Dendritic cell treated with granulocyte-macrophage colony-stimulating factor and Interleukin-4, amounts not matched to agents 40 ng/mL and 50 ng/mL, for 4 days (primary cell): ENCODE measurements around the gene INA.

Source experiments
- H3K27ac Mint-ChIP-seq: one replicate; pipeline ENCODE4 v1.8.0; 2022; ENCODE audit warnings: mild to moderate bottlenecking, mixed read lengths
- H3K27me3 Mint-ChIP-seq: one replicate; pipeline ENCODE4 v1.8.0; 2022; ENCODE audit warnings: mild to moderate bottlenecking, mixed read lengths
- H3K36me3 Mint-ChIP-seq: one replicate; pipeline ENCODE4 v1.8.0; 2022; ENCODE audit warnings: low read depth, mixed read lengths
- H3K4me1 Mint-ChIP-seq: one replicate; pipeline ENCODE4 v1.8.0; 2022; ENCODE audit warnings: low read depth, mixed read lengths
- H3K4me3 Mint-ChIP-seq: one replicate; pipeline ENCODE4 v1.8.0; 2022; ENCODE audit warnings: mild to moderate bottlenecking, moderate library complexity, mixed read lengths
- H3K9me3 Mint-ChIP-seq: one replicate; pipeline ENCODE4 v1.8.0; 2022; ENCODE audit warnings: mixed read lengths
- intact Hi-C: fragments of 100-400 bp; cut with micrococcal nuclease; formaldehyde crosslinking; loops from one replicate; pipeline ENCODE4 v1.15.0; 2022

Gene INA

GRCh38 chr10:103280506-103280905 is 3.6 kb downstream of the INA start:
- Mint-ChIP-seq H3K9me3 (peaks cover 8% of the 10 kb centered on the region), H3K27me3 (peaks cover 62% of the 10 kb centered on the region), H3K36me3 (no peaks in the 10 kb centered on the region), H3K4me1 (peaks cover 29% of the 10 kb centered on the region), H3K4me3 (no peak overlapping the region), H3K27ac (no peak overlapping the region)
- intact Hi-C loops = no loop called here

DNA sequence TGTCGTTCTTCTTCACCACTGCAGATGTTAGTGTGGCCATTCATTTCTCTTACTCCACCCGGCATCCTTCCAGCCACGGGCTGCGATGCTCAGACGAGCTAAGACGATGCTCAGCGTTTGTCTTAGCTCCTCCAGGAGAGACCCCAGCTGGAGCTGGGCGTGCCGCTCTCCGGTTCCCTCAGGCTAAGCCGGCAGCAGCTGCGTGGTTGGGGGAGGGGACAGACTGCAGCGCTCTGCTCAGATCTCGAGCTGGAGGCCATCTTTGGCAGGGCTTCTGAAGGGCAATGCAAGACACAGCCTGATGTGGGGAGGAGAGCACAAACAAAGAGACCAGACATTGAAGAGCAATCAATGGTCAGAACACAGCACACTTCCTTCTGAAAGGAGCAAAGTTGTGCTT is 4.8 kb downstream of the INA start:
- intact Hi-C loops = no loop called here
- H3K36me3 Mint-ChIP-seq = no peaks in the 10 kb centered on the region
- H3K4me1 Mint-ChIP-seq = peaks cover 24% of the 10 kb centered on the region
- peaks cover 50% of the 10 kb centered on the region for H3K27me3 Mint-ChIP-seq
- H3K4me3 Mint-ChIP-seq = no peak overlapping the region
- H3K27ac Mint-ChIP-seq = no peak overlapping the region
- peaks cover 8% of the 10 kb centered on the region for H3K9me3 Mint-ChIP-seq

- Mint-ChIP-seq H3K27me3 (peaks cover 45% of the 10 kb centered on the region), H3K27ac (no peak overlapping the region), H3K4me3 (no peak overlapping the region), H3K36me3 (no peaks in the 10 kb centered on the region), H3K9me3 (peaks cover 8% of the 10 kb centered on the region), H3K4me1 (peaks cover 13% of the 10 kb centered on the region)
- intact Hi-C loops = no loop called here
These were observed 6.0 kb downstream of the INA start for GRCh38 chr10:103282961-103283360.

DNA sequence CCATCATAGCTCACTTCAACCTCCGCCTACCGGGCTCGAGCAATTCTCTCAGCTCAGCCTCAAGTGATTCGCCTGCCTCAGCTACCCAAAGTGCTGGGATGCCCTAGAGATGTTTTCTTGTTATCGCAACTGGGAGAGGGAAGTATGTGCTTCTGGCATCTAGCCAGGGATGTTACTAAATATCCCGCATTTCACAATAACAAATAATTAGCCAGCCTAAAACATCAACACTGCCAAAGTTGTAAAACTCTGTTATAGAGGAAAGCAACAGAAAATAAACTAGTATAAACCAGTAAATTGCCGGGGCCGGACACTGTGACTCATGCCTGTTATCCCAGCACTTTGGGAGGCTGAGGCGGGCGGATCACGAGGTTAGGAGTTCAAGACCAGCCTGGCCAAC is 7.2 kb downstream of the INA start:
- no peak overlapping the region for H3K27ac Mint-ChIP-seq
- H3K4me3 Mint-ChIP-seq = no peak overlapping the region
- H3K4me1 Mint-ChIP-seq = peaks cover 13% of the 10 kb centered on the region
- no peaks in the 10 kb centered on the region for H3K36me3 Mint-ChIP-seq
- peaks cover under 1% of the 10 kb centered on the region for H3K9me3 Mint-ChIP-seq
- intact Hi-C loops = no loop called here
- H3K27me3 Mint-ChIP-seq = peaks cover 41% of the 10 kb centered on the region

DNA sequence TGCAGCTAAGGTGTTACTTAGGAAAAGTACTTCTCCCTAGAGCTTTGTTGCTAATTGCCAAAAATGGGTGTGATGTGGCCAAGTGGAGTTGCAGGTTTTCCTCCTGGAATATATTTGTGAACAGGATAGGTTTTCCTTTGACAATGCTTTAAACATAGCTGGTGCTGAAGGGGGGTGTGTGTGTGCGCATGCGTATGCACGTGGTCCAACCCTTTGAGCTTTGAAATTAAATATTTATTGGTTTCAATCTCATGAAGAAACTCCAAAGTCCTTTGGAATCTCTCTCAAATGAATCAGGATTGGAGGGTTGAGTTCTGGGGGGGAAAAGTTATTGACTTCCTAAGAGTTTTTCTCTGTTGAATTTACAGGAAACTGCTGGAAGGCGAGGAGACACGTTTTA is 11.1 kb downstream of the INA start:
- peaks cover 30% of the 10 kb centered on the region for H3K27me3 Mint-ChIP-seq

GRCh38 chr10:103291588-103291987 is 14.7 kb downstream of the INA start:
- Mint-ChIP-seq H3K27ac (no peak overlapping the region), H3K36me3 (no peaks in the 10 kb centered on the region), H3K9me3 (no peaks in the 10 kb centered on the region), H3K27me3 (peaks cover 34% of the 10 kb centered on the region), H3K4me1 (no peaks in the 10 kb centered on the region), H3K4me3 (no peak overlapping the region)
- intact Hi-C loops = no loop called here

More for the DNA sequence above, 11.1 kb downstream of the INA start:
- Mint-ChIP-seq H3K4me3 (no peak overlapping the region), H3K4me1 (peaks cover 6% of the 10 kb centered on the region), H3K27ac (no peak overlapping the region), H3K9me3 (no peaks in the 10 kb centered on the region), H3K36me3 (no peaks in the 10 kb centered on the region)
- intact Hi-C loops = no loop called here

DNA sequence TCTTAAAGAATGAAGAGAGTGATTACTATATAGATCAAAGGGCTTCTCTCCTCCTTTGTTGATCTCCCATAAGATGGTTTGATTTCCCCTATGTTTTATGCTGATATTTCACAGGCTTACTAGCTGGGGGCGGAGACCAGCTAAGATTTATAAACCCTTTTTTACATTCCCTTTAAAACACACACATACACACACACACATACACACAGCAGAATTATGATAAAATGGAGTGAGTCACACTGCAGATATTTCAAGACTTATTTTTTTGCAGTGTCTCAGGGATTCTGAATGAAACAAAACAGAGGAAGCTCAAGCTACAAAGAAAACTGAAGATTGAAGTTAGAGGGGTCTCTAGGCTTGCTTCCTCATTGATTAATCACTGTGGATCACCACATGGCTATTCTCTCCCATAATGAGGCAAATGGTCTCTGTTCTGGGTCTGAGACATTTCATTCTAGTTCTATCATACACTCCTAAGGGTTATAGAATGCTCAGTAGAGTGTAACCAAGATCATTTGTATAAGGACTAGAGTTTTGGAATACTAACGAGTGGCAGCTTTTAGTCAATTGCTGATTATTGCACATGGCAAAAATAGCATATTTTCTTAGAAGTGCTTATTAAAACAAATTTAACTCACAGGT is 18.6 kb downstream of the INA start:
- no peak overlapping the region for H3K4me3 Mint-ChIP-seq
- no peaks in the 10 kb centered on the region for H3K9me3 Mint-ChIP-seq
- peaks cover 9% of the 10 kb centered on the region for H3K27me3 Mint-ChIP-seq
- no peaks in the 10 kb centered on the region for H3K4me1 Mint-ChIP-seq
- no peaks in the 10 kb centered on the region for H3K36me3 Mint-ChIP-seq
- intact Hi-C loops = no loop called here
- no peak overlapping the region for H3K27ac Mint-ChIP-seq

DNA sequence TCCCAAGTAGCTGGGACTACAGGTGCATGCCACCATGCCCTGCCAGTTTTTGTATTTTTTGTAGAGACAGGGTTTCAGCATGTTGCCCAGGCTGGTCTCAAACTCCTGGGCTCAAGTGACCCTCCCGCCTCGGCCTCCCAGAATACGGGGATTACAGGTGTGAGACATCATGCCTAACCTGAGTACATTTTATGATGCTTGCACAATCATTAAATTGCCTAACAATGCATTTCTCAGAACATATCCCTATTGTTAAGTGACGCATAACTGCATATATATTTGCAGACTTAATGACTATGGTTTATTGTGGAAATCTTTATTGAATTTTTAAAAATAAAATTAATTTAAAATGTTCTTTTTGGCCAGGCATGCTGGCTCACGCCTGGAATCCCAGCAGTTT is 30.7 kb downstream of the INA start:
- no peaks in the 10 kb centered on the region for H3K9me3 Mint-ChIP-seq
- intact Hi-C loops = no loop called here
- H3K27me3 Mint-ChIP-seq = no peaks in the 10 kb centered on the region
- no peak overlapping the region for H3K4me3 Mint-ChIP-seq
- peaks cover 84% of the 10 kb centered on the region for H3K36me3 Mint-ChIP-seq
- H3K27ac Mint-ChIP-seq = no peak overlapping the region
- H3K4me1 Mint-ChIP-seq = no peaks in the 10 kb centered on the region

DNA sequence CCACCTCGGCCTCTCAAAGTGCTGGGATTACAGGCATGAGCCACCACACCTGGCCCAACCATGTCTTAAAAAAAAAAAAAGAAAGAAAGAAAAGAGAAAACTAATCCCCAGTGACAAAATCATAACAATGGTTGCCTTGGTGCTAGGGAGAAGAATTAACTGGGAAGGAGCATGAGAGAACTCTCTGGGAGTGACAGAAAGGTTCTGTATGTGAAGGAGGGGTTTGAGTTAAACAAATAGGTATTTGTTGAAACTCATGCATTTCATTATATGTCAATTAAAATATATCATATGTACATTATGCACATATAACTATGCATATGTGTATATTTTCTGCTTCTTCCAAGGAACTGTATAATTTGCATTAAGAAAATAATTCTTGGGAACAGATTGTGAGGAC is 33.3 kb downstream of the INA start:
- Mint-ChIP-seq H3K36me3 (peaks cover 78% of the 10 kb centered on the region), H3K27ac (no peak overlapping the region), H3K4me1 (no peaks in the 10 kb centered on the region), H3K4me3 (no peak overlapping the region), H3K9me3 (no peaks in the 10 kb centered on the region), H3K27me3 (no peaks in the 10 kb centered on the region)
- intact Hi-C loops = no loop called here

- intact Hi-C loops = no loop called here
- H3K27me3 Mint-ChIP-seq = no peaks in the 10 kb centered on the region
These were observed 39.1 kb downstream of the INA start for GRCh38 chr10:103316087-103316486.

DNA sequence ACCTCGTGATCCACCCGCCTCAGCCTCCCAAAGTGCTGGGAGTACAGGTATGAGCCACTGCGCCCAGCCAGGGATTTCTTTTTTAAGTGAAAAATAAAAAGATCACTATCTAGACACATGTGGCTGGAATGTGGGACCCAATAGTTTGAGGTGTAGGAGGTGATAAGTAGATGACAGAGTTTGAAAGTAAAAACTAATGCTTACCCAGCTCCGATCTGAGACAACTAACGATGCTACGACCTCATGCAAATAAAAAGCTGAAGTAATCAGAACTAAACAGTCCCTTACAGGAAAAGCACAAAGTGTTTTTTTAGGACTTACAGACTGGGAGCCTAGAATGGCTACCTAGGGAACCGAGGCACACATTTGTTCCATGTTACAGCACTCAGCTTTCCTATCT is 51.0 kb downstream of the INA start:
- H3K9me3 Mint-ChIP-seq = no peaks in the 10 kb centered on the region
- no peak overlapping the region for H3K27ac Mint-ChIP-seq
- H3K4me3 Mint-ChIP-seq = no peak overlapping the region
- H3K27me3 Mint-ChIP-seq = no peaks in the 10 kb centered on the region
- H3K4me1 Mint-ChIP-seq = no peaks in the 10 kb centered on the region
- intact Hi-C loops = no loop called here
- H3K36me3 Mint-ChIP-seq = peaks cover 81% of the 10 kb centered on the region

More at GRCh38 chr10:103316087-103316486, 39.1 kb downstream of the INA start:
- H3K27ac Mint-ChIP-seq = no peak overlapping the region
- H3K36me3 Mint-ChIP-seq = peaks cover 51% of the 10 kb centered on the region
- no peak overlapping the region for H3K4me3 Mint-ChIP-seq
- H3K9me3 Mint-ChIP-seq = no peaks in the 10 kb centered on the region
- H3K4me1 Mint-ChIP-seq = no peaks in the 10 kb centered on the region

- peaks cover 69% of the 10 kb centered on the region for H3K36me3 Mint-ChIP-seq
- H3K4me1 Mint-ChIP-seq = no peaks in the 10 kb centered on the region
- no peak overlapping the region for H3K27ac Mint-ChIP-seq
- H3K27me3 Mint-ChIP-seq = no peaks in the 10 kb centered on the region
- no peaks in the 10 kb centered on the region for H3K9me3 Mint-ChIP-seq
- no peak overlapping the region for H3K4me3 Mint-ChIP-seq
- intact Hi-C loops = loop anchor here (5.0 to 10.0 kb wide), 3 partner anchors 412 to 609 kb away; partner anchors contain the start of gene CYP17A1
These were observed 57.1 kb downstream of the INA start for GRCh38 chr10:103333934-103334520.

- Mint-ChIP-seq H3K4me3 (no peak overlapping the region), H3K27ac (no peak overlapping the region), H3K9me3 (no peaks in the 10 kb centered on the region), H3K4me1 (no peaks in the 10 kb centered on the region), H3K36me3 (peaks cover 72% of the 10 kb centered on the region), H3K27me3 (no peaks in the 10 kb centered on the region)
- intact Hi-C loops = loop anchor here (5.0 to 10.0 kb wide), 3 partner anchors 412 to 610 kb away; partner anchors contain the start of gene CYP17A1
These were observed 57.6 kb downstream of the INA start for GRCh38 chr10:103334567-103334966.

DNA sequence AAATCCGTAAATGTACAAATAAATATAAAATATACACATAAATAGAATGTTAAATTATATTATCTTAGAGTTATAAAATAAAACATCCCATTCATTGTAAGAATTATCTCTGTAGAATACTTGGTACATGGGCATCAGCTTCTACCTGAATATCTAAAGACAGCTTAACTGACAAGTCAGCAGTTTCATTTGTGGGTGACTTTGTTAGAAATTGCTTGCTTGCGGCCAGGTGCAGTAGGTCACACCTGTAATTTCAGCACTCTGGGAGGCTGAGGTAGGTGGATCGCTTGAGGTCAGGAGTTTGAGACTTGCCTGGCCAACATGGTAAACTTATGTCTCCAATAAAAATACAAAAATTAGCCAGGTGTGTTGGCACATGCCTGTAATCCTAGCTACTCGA is 59.4 kb downstream of the INA start:
- Mint-ChIP-seq H3K27ac (no peak overlapping the region), H3K9me3 (no peaks in the 10 kb centered on the region), H3K27me3 (no peaks in the 10 kb centered on the region), H3K36me3 (peaks cover 67% of the 10 kb centered on the region), H3K4me3 (no peak overlapping the region), H3K4me1 (no peaks in the 10 kb centered on the region)
- intact Hi-C loops = loop anchor here (10.0 kb wide), 2 partner anchors 502 to 612 kb away; partner anchors contain the start of gene CYP17A1
